ENCODE measurements around the gene VGLL3. TPM values are rescaled to one million over a fixed set of nuclear protein-coding genes. Genes with fewer than 3 reads are reported as not detected.
"Not testable (repeated sequence)": the region's sequence is repeated elsewhere in the genome, so short reads cannot be mapped to it uniquely, and the experiment has no call there.

Gene VGLL3
- polyA plus RNA-seq, 1 donor from 2014 or later, result 0.06 TPM

GRCh38 chr3:87033205-87033604, 42.3 kb upstream of the VGLL3 start:
- Histone ChIP-seq H3K27ac (ENCODE audit: low read length) (no peak overlapping the region), H3K4me3 (ENCODE audit: low read length) (no peak overlapping the region), H2AFZ (ENCODE audit: low read depth, low read length) (no peak overlapping the region), H3K9me2 (ENCODE audit: insufficient read depth, low read length) (no peaks in the 10 kb centered on the region), H3K36me3 (ENCODE audit: insufficient read depth, low read length) (no peaks in the 10 kb centered on the region), H3K27me3 (ENCODE audit: insufficient read depth, low read depth, low read length) (no peaks in the 10 kb centered on the region), H3K9ac (ENCODE audit: low read length) (no peak overlapping the region), H3F3A (ENCODE audit: insufficient read depth, low read length, poor library complexity, severe bottlenecking) (no peaks in the 10 kb centered on the region), H3K9me3 (ENCODE audit: low read length) (no peaks in the 10 kb centered on the region), H3K4me2 (ENCODE audit: low read length) (no peak overlapping the region), H3K79me2 (replicated peaks; ENCODE audit: insufficient read depth, low read length) (no peaks in the 10 kb centered on the region), H4K20me1 (ENCODE audit: insufficient read depth) (no peaks in the 10 kb centered on the region)
- no peak for TF ChIP-seq POLR2AphosphoS5 (IDR thresholded peaks at IDR 0.05)

DNA sequence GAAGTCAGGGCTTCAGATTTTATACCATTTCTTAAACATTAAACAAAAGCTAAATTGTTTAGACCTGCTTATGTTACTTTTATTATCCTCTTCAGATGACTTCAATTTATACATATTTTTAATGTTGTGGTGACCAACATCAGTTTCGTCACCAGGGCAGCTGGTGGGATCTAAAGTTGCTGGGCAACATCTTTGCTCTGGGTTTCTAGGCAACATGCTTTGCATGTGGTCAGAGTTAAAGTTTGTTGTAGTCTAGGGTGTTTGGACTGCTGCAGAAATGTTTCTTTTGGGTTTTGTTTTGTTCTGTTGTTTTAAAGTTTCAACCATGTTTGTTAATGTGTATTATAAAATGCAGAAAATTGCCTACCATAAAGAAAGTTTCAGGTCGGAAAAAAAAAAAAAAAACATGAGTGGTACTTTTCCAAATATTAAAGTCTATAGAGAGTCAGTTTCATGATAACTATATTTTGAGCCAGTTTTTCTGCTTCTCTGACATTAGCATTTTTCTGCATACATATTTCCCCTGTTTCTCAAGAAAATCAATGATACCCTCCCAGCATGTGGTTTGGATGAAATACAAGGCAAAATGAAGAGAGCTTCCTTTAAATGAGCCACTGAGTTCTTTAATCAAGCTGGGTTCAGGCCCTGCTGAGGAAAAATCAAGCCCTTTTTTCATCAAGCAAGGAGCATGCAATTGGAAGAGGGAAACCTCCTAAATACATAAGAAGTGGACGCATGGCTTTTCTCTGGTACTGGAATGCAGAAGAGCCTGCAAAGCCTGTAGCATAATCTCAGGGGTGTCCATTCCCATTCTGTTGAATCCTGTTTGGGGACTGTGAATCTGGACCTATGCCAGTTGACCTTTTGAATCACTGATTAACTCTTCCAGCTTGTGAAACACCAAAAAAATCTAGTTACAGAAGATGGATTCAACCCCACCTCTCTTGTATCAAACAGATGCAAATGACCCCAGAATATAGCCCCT, 35.0 kb upstream of the VGLL3 start:
- no peaks in the 10 kb centered on the region for H4K20me1 ChIP-seq (ENCODE audit: insufficient read depth)

DNA sequence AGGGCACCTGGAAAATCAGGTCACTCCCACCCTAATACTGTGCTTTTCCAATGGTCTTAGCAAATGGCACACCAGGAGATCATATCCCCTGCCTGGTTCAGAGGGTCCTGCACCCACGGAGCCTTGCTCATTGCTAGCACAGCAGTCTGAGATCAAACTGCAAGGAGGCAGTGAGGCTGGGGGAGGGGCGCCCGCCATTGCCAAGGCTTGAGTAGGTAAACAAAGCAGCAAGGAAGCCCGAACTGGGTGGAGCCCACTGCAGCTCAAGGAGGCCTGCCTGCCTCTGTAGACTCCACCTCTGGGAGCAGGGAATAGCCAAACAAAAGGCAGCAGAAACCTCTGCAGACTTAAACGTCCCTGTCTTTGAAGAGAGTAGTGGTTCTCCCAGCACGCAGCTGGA, 26.4 kb upstream of the VGLL3 start:
- H2AFZ ChIP-seq (ENCODE audit: low read depth, low read length); H3K27me3 ChIP-seq (ENCODE audit: insufficient read depth, low read depth, low read length); H4K20me1 ChIP-seq (ENCODE audit: insufficient read depth); H3K27ac ChIP-seq (ENCODE audit: low read length); H3K4me2 ChIP-seq (ENCODE audit: low read length); H3K79me2 ChIP-seq (replicated peaks; ENCODE audit: insufficient read depth, low read length); H3K9ac ChIP-seq (ENCODE audit: low read length); H3K36me3 ChIP-seq (ENCODE audit: insufficient read depth, low read length); H3F3A ChIP-seq (ENCODE audit: insufficient read depth, low read length, poor library complexity, severe bottlenecking); H3K9me3 ChIP-seq (ENCODE audit: low read length); H3K4me3 ChIP-seq (ENCODE audit: low read length); H3K9me2 ChIP-seq (ENCODE audit: insufficient read depth, low read length): not testable (repeated sequence)

More for the DNA sequence above, 35.0 kb upstream of the VGLL3 start:
- no peaks in the 10 kb centered on the region for H3K79me2 ChIP-seq (replicated peaks; ENCODE audit: insufficient read depth, low read length)
- no peak overlapping the region for H3K9ac ChIP-seq (ENCODE audit: low read length)
- no peaks in the 10 kb centered on the region for H3K9me3 ChIP-seq (ENCODE audit: low read length)
- TF ChIP-seq MXI1 (conservative IDR thresholded peaks at IDR 0.05; ENCODE audit: poor library complexity, severe bottlenecking) (no peak), EZH2 (IDR thresholded peaks at IDR 0.05; ENCODE audit: borderline replicate concordance, insufficient read depth, low read length, poor library complexity, severe bottlenecking) (no peak), SMC3 (conservative IDR thresholded peaks at IDR 0.05; ENCODE audit: poor library complexity) (no peak), RAD21 (conservative IDR thresholded peaks at IDR 0.05) (no peak), REST (IDR thresholded peaks at IDR 0.05; ENCODE audit: borderline replicate concordance) (no peak), POLR2AphosphoS5 (IDR thresholded peaks at IDR 0.05) (no peak), TAF1 (IDR thresholded peaks at IDR 0.05; ENCODE audit: low read depth) (no peak), EP300 (conservative IDR thresholded peaks at IDR 0.05; ENCODE audit: poor library complexity, severe bottlenecking) (no peak)
- TF ChIP-seq, protein P1, sequence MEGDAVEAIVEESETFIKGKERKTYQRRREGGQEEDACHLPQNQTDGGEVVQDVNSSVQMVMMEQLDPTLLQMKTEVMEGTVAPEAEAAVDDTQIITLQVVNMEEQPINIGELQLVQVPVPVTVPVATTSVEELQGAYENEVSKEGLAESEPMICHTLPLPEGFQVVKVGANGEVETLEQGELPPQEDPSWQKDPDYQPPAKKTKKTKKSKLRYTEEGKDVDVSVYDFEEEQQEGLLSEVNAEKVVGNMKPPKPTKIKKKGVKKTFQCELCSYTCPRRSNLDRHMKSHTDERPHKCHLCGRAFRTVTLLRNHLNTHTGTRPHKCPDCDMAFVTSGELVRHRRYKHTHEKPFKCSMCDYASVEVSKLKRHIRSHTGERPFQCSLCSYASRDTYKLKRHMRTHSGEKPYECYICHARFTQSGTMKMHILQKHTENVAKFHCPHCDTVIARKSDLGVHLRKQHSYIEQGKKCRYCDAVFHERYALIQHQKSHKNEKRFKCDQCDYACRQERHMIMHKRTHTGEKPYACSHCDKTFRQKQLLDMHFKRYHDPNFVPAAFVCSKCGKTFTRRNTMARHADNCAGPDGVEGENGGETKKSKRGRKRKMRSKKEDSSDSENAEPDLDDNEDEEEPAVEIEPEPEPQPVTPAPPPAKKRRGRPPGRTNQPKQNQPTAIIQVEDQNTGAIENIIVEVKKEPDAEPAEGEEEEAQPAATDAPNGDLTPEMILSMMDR (IDR thresholded peaks at IDR 0.05; ENCODE audit: poor library complexity, severe bottlenecking), result no peak
- no peaks in the 10 kb centered on the region for H3F3A ChIP-seq (ENCODE audit: insufficient read depth, low read length, poor library complexity, severe bottlenecking)
- H3K27ac ChIP-seq (ENCODE audit: low read length), result no peak overlapping the region
- no peak overlapping the region for H2AFZ ChIP-seq (ENCODE audit: low read depth, low read length)
- no peak overlapping the region for H3K4me3 ChIP-seq (ENCODE audit: low read length)
- no peak overlapping the region for H3K4me2 ChIP-seq (ENCODE audit: low read length)
- H3K27me3 ChIP-seq (ENCODE audit: insufficient read depth, low read depth, low read length), result no peaks in the 10 kb centered on the region
- H3K9me2 ChIP-seq (ENCODE audit: insufficient read depth, low read length), result no peaks in the 10 kb centered on the region
- no peaks in the 10 kb centered on the region for H3K36me3 ChIP-seq (ENCODE audit: insufficient read depth, low read length)
